Neural progenitor cell (in vitro differentiated cells): ENCODE measurements around the gene RALY. TPM values are rescaled to one million over a fixed set of nuclear protein-coding genes. Genes with fewer than 3 reads are reported as not detected.

ENCODE experiments used
- DNase-seq: peaks from one replicate; pipeline ENCODE4 v3.0.0-alpha.2; 2016; ENCODE audit warnings: low spot score
- H2AFZ ChIP-seq: fragments of 200-600 bp; sonication (generic); replicated peaks from 2 replicates; pipeline ENCODE4 v1.6.1; 2016; ENCODE audit warnings: antibody characterized with exemption
- H3F3A ChIP-seq: fragments of 200-600 bp; sonication (generic); 2 replicates; pipeline ENCODE4 v1.6.1; 2016; ENCODE audit warnings: antibody characterized with exemption, low read depth
- H3K27ac ChIP-seq: fragments of 200-600 bp; sonication (generic); 2 replicates; pipeline ENCODE4 v1.5.1; 2016; ENCODE audit warnings: mild to moderate bottlenecking
- H3K27me3 ChIP-seq: fragments of 200-600 bp; sonication (generic); 2 replicates; pipeline ENCODE4 v1.6.1; 2016; ENCODE audit warnings: mild to moderate bottlenecking, moderate library complexity
- H3K36me3 ChIP-seq: fragments of 200-600 bp; sonication (generic); 2 replicates; pipeline ENCODE4 v1.5.1; 2016
- H3K4me1 ChIP-seq: fragments of 200-600 bp; sonication (generic); 2 replicates; pipeline ENCODE4 v1.6.1; 2016; ENCODE audit warnings: mixed run types
- H3K4me2 ChIP-seq: fragments of 200-600 bp; sonication (generic); 2 replicates; pipeline ENCODE4 v1.6.1; 2016
- H3K4me3 ChIP-seq: fragments of 200-600 bp; sonication (generic); 2 replicates; pipeline ENCODE4 v1.5.1; 2016
- H3K79me2 ChIP-seq: fragments of 200-600 bp; sonication (generic); 2 replicates; pipeline ENCODE4 v1.6.1; 2016; ENCODE audit warnings: low read depth
- H3K9ac ChIP-seq: fragments of 200-600 bp; sonication (generic); 2 replicates; pipeline ENCODE4 v1.6.1; 2016
- H3K9me3 ChIP-seq: fragments of 200-600 bp; sonication (generic); 2 replicates; pipeline ENCODE4 v1.5.1; 2016; ENCODE audit warnings: low read depth
- H4K20me1 ChIP-seq: fragments of 200-600 bp; sonication (generic); 2 replicates; pipeline ENCODE4 v1.6.1; 2016; ENCODE audit warnings: low read depth
- H3K27ac Mint-ChIP-seq: 3 replicates; pipeline ENCODE4 v1.8.0; 2021; ENCODE audit warnings: mixed read lengths
- H3K27me3 Mint-ChIP-seq: 2 replicates; pipeline ENCODE4 v1.8.0; 2022; ENCODE audit warnings: low read depth, mild to moderate bottlenecking, inconsistent platforms, moderate library complexity, mixed read lengths; ENCODE audit not compliant: insufficient read depth
- H3K36me3 Mint-ChIP-seq: 3 replicates; pipeline ENCODE4 v1.8.0; 2021; ENCODE audit warnings: mixed read lengths
- H3K4me1 Mint-ChIP-seq: 3 replicates; pipeline ENCODE4 v1.8.0; 2021; ENCODE audit warnings: mixed read lengths
- H3K4me3 Mint-ChIP-seq: 3 replicates; pipeline ENCODE4 v1.8.0; 2021; ENCODE audit warnings: mild to moderate bottlenecking, moderate library complexity, mixed read lengths
- H3K9me3 Mint-ChIP-seq: 3 replicates; pipeline ENCODE4 v1.8.0; 2020; ENCODE audit warnings: mixed read lengths
- CTCF ChIP-seq: fragments of 200-600 bp; sonication (generic); IDR thresholded peaks from 2 replicates; pipeline ENCODE4 v1.5.1; 2017; ENCODE audit warnings: antibody characterized with exemption, mild to moderate bottlenecking
- EZH2 ChIP-seq: fragments of 200-600 bp; sonication (generic); IDR thresholded peaks from 2 replicates; pipeline ENCODE4 v1.6.1; 2017; ENCODE audit warnings: antibody characterized with exemption, mild to moderate bottlenecking, moderate library complexity
- EZH2phosphoT487 ChIP-seq: fragments of 200-600 bp; sonication (generic); IDR thresholded peaks from 2 replicates; pipeline ENCODE4 v1.6.1; 2017; ENCODE audit warnings: antibody characterized with exemption
- total RNA-seq: library from RNA; depleted of rRNA; stranded (reverse); fragments of >200 nt; gene quantifications from 2 replicates; pipeline ENCODE4 v1.2.3, GENCODE V29; 2015; ENCODE audit warnings: low replicate concordance

Gene RALY
- total RNA-seq, 1 donor from 2014 or later: 102 TPM

GRCh38 chr20:34070079-34070439, 76.3 kb downstream of the RALY start:
- Mint-ChIP-seq H3K36me3 (peaks cover 14% of the 10 kb centered on the region), H3K4me3 (no peak overlapping the region), H3K4me1 (peaks cover 33% of the 10 kb centered on the region), H3K9me3 (no peaks in the 10 kb centered on the region), H3K27ac (no peak overlapping the region), H3K27me3 (no peaks in the 10 kb centered on the region)
- Histone ChIP-seq H3K4me1 (peaks cover 13% of the 10 kb centered on the region), H3K27ac (no peak overlapping the region), H3K9ac (no peak overlapping the region), H3K9me3 (no peaks in the 10 kb centered on the region), H3K27me3 (no peaks in the 10 kb centered on the region), H3K79me2 (peaks cover 40% of the 10 kb centered on the region), H2AFZ (no peak overlapping the region), H3K36me3 (no peaks in the 10 kb centered on the region), H3K4me3 (no peak overlapping the region), H4K20me1 (peaks cover 66% of the 10 kb centered on the region), H3F3A (peaks cover 13% of the 10 kb centered on the region), H3K4me2 (no peak overlapping the region)
- no peak for DNase-seq
- TF ChIP-seq EZH2 (no peak), EZH2phosphoT487 (no peak), CTCF (no peak)

- H3K27ac Mint-ChIP-seq: no peak overlapping the region
- peaks cover 35% of the 10 kb centered on the region for H3K79me2 ChIP-seq
- H3K4me1 Mint-ChIP-seq: peaks cover 29% of the 10 kb centered on the region
- no peak overlapping the region for H3K27ac ChIP-seq
- no peaks in the 10 kb centered on the region for H3K9me3 Mint-ChIP-seq
- TF ChIP-seq EZH2phosphoT487 (no peak), CTCF (no peak), EZH2 (no peak)
- DNase-seq: no peak
- H3F3A ChIP-seq: peaks cover 13% of the 10 kb centered on the region
- no peaks in the 10 kb centered on the region for H3K27me3 ChIP-seq
- no peak overlapping the region for H3K4me3 ChIP-seq
- H3K4me3 Mint-ChIP-seq: no peak overlapping the region
- peaks cover 62% of the 10 kb centered on the region for H4K20me1 ChIP-seq
- H3K27me3 Mint-ChIP-seq: no peaks in the 10 kb centered on the region
- no peak overlapping the region for H3K9ac ChIP-seq
- H3K4me1 ChIP-seq: peaks cover 9% of the 10 kb centered on the region
- H3K4me2 ChIP-seq: no peak overlapping the region
- peaks cover 11% of the 10 kb centered on the region for H3K36me3 Mint-ChIP-seq
- H3K36me3 ChIP-seq: no peaks in the 10 kb centered on the region
- H2AFZ ChIP-seq: no peak overlapping the region
- no peaks in the 10 kb centered on the region for H3K9me3 ChIP-seq
Measured at GRCh38 chr20:34070859-34071258, 77.1 kb downstream of the RALY start.

GRCh38 chr20:34072076-34072475, 78.4 kb downstream of the RALY start:
- Histone ChIP-seq H3K79me2 (peaks cover 35% of the 10 kb centered on the region), H3K4me2 (no peak overlapping the region), H3K9me3 (no peaks in the 10 kb centered on the region), H3K4me1 (peaks cover 3% of the 10 kb centered on the region), H3F3A (peaks cover 13% of the 10 kb centered on the region), H3K27ac (no peak overlapping the region), H3K9ac (no peak overlapping the region), H3K4me3 (no peak overlapping the region), H2AFZ (no peak overlapping the region), H4K20me1 (peaks cover 56% of the 10 kb centered on the region), H3K36me3 (no peaks in the 10 kb centered on the region), H3K27me3 (no peaks in the 10 kb centered on the region)
- Mint-ChIP-seq H3K9me3 (no peaks in the 10 kb centered on the region), H3K27me3 (no peaks in the 10 kb centered on the region), H3K27ac (no peak overlapping the region), H3K36me3 (peaks cover 19% of the 10 kb centered on the region), H3K4me1 (peaks cover 20% of the 10 kb centered on the region), H3K4me3 (no peak overlapping the region)
- no peak for DNase-seq
- TF ChIP-seq CTCF: no peak
- TF ChIP-seq EZH2phosphoT487: no peak

GRCh38 chr20:34072778-34073177, 79.1 kb downstream of the RALY start:
- H3K36me3 ChIP-seq: no peaks in the 10 kb centered on the region
- H3K9me3 Mint-ChIP-seq: no peaks in the 10 kb centered on the region
- H3K27ac Mint-ChIP-seq: no peak overlapping the region
- H3K9ac ChIP-seq: no peak overlapping the region
- no peak overlapping the region for H3K27ac ChIP-seq
- H3F3A ChIP-seq: peaks cover 13% of the 10 kb centered on the region
- H2AFZ ChIP-seq: no peak overlapping the region
- H3K4me2 ChIP-seq: no peak overlapping the region
- H3K79me2 ChIP-seq: peaks cover 31% of the 10 kb centered on the region
- no peak for DNase-seq
- H4K20me1 ChIP-seq: peaks cover 49% of the 10 kb centered on the region
- peaks cover 3% of the 10 kb centered on the region for H3K4me1 ChIP-seq
- peaks cover 19% of the 10 kb centered on the region for H3K4me1 Mint-ChIP-seq
- TF ChIP-seq CTCF: no peak
- no peak for TF ChIP-seq EZH2phosphoT487
- TF ChIP-seq EZH2: no peak
- no peaks in the 10 kb centered on the region for H3K27me3 Mint-ChIP-seq
- H3K4me3 Mint-ChIP-seq: no peak overlapping the region
- H3K36me3 Mint-ChIP-seq: peaks cover 19% of the 10 kb centered on the region
- no peaks in the 10 kb centered on the region for H3K9me3 ChIP-seq
- no peaks in the 10 kb centered on the region for H3K27me3 ChIP-seq
- no peak overlapping the region for H3K4me3 ChIP-seq
